H4 (cell line): ENCODE measurements around the gene SIRPB1. TPM values are rescaled to one million over a fixed set of nuclear protein-coding genes. Genes with fewer than 3 reads are reported as not detected.
"Not testable (repeated sequence)": the region's sequence is repeated elsewhere in the genome, so short reads cannot be mapped to it uniquely, and the experiment has no call there.

ENCODE experiments used
- DNase-seq: peaks from one replicate; pipeline ENCODE4 v3.0.0-alpha.2; 2015; ENCODE audit warnings: low spot score
- total RNA-seq: library from RNA; depleted of rRNA; stranded (reverse); fragments of >200 nt; shearing (Covaris generic); gene quantifications from 2 replicates; pipeline ENCODE4 v1.2.3, GENCODE V29; 2014; rRNA removed

The SIRPB1 gene
- total RNA-seq, 1 experiment from 2014 or later = 1.6 TPM

DNA sequence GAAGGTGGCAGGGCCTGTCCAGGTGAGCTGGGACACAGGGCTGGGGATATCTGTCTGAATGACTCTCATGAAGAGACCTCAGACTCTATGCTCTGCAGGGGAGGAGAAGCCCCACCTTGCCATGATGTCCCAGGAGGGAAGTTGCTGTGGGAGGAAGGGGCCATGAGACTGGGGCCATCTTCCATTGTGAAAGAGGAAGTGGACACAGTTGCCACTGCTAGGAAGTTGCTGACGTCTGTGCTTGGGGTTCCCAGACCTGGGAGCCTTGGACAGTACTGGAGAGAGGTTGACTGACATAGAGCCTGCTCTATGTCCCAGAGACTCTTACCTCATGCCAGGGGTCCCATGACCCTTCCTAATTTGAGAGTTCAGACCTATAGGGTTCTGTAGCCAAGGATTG lies 24.5 kb downstream of the SIRPB1 start:
- DNase-seq = no peak

GRCh38 chr20:1588533-1589460 lies 31.0 kb downstream of the SIRPB1 start:
- DNase-seq = no peak

DNA sequence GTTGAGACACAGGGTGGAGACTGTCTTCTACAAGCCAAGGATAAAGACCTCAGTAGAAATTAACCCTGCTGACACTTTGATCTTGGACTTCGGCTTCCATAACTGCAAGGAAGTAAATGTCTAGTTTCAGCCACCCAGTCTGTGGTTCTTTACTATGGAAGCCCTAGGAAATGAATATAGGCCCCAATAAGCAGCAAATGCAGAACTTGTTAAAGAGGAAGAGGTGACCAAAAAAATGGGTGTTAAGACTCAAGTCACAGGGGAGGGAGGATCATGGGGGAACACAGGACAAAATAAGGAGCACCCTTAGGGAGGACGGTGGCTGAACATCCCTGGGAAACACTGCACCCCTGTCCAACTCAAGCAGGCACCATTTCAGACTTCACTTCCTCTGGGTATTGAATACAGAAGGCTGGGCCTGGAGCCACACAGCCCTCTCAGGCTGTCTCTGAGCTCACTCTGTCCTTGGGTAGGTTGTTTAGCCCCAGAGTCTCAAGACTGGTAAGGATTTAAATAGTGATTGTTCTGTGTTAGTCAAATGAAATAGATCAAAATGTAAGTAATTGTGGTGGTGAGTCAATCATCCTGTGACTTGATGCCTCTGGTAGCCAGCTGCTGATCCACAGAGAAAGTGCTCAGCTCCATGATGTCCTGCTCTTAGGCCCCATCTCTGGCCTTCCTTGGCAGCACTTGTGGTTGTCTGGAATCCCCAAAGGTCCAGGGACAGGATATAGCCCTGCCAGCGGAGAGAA lies 31.9 kb downstream of the SIRPB1 start:
- DNase-seq = no peak

GRCh38 chr20:1579488-1579887 lies 40.3 kb downstream of the SIRPB1 start:
- DNase-seq = no peak

- no peak for DNase-seq
Observed at GRCh38 chr20:1577906-1578305, 41.9 kb downstream of the SIRPB1 start.

- DNase-seq = not testable (repeated sequence)
Observed at GRCh38 chr20:1577313-1577712, 42.5 kb downstream of the SIRPB1 start.

- DNase-seq = no peak
Observed at GRCh38 chr20:1576641-1577040, 43.2 kb downstream of the SIRPB1 start.

DNA sequence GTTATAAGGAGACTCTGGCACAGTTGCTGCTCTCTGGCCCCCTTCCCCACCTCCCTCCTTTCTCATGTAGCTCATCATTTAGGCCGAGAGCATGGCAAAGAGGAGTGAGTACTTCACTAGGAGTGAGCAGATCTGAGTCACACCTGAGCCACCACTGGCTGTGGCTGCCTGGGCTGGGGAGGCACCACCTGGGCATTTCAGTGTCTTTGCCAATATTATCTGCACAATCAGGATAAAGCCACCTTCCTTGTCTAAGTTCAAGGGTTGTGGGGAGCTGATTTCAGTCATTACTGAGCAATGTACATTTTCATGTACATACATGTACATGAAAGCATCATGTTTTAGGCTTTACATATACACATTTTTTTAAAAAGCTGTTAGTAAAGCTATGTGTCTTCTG lies 43.8 kb downstream of the SIRPB1 start:
- DNase-seq = not testable (repeated sequence)

DNA sequence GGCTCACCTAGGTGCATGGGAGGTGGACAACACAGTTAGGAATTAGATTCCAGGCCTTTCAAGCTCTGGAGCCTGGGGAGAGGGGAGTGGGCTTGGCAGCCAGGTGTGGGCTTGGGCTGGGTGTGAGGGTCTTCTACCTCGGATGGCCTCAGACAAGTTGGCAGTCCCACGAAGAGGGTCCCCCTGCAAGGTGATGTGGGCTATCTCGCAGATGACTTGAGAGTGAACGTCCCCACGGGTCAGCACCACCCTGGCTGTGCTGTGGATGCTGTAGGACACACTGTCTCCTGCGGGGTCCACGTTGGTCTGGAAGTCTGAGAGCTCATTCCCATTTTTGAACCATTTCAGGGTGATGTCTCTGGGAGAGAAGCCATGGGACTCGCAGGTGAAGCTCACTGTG lies 48.2 kb downstream of the SIRPB1 start:
- DNase-seq = not testable (repeated sequence)

Other genes starting within 250 kb of the SIRPB1 start
- gene FKBP1A, start 227.0 kb downstream of the SIRPB1 start, total RNA-seq = 124 and 134 TPM in 2 replicates
- 31.9 and 38.2 TPM in 2 replicates for gene NSFL1C, start 153.2 kb downstream of the SIRPB1 start, total RNA-seq
- gene SIRPB2, start 128.6 kb downstream of the SIRPB1 start, total RNA-seq = not detected in 2 replicates
- gene SIRPD, start 62.3 kb downstream of the SIRPB1 start, total RNA-seq = not detected in 2 replicates
- gene SIRPG, start 37.8 kb upstream of the SIRPB1 start, total RNA-seq = not detected in 2 replicates